CD4-positive, alpha-beta T cell treated with Interleukin-15 for 4 hours (primary cell): ENCODE data around the gene AADACL3.
"Not testable (repeated sequence)": the region's sequence is repeated elsewhere in the genome, so short reads cannot be mapped to it uniquely, and the experiment has no call there.

Experiments used
- DNase-seq: peaks from one replicate; pipeline ENCODE4 v3.0.0-alpha.2; 2020; ENCODE audit warnings: low spot score

AADACL3 gene

GRCh38 chr1:12714710-12715475, 1.0 kb upstream of the AADACL3 start:
- no peak for DNase-seq

GRCh38 chr1:12717301-12717838, 1.5 kb downstream of the AADACL3 start:
- DNase-seq: no peak

DNA sequence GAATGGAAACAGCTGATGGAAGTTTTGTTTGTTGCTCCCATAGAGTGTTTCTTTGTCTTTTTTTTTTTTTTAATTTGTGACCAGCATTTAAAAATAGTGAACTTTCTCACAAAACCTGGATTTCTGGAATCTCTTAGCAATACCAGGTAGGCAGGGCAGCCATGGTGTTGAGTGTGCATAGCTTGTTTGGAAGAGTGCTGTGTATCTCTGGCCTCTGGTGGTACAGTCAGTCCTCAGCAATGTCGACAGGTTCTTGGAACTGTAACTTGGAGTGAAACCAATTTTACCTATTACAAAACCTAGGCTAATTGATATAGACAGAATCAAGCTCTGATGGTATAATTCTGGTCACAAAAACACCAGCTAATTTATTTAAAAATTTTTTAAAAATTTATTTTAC, 6.7 kb downstream of the AADACL3 start:
- DNase-seq: no peak

DNA sequence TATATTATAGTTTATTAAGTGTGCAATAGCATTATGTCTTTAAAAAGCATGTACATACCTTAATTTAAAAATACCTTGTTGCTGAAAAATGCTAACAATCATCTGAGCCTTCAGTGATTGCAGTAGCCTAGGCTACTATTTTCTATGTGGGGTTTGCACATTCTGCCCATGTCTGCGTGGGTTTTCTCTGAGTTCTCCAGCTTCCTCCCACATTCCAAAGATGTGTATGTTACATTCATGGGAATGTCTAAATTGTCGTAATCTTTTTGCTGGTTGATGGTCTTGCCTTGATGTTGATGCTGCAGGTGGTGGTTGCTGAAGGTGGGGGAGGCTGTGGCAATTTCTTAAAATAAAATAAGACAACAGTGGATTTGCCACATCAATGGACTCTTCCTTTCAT, 12.5 kb downstream of the AADACL3 start:
- DNase-seq: no peak

GRCh38 chr1:12730156-12730555, 14.2 kb downstream of the AADACL3 start:
- no peak for DNase-seq

GRCh38 chr1:12731084-12731483, 15.2 kb downstream of the AADACL3 start:
- not testable (repeated sequence) for DNase-seq

- DNase-seq: no peak
These were observed 18.7 kb downstream of the AADACL3 start for GRCh38 chr1:12734651-12735050.

GRCh38 chr1:12738934-12739333, 23.0 kb downstream of the AADACL3 start:
- no peak for DNase-seq

GRCh38 chr1:12739613-12740012, 23.7 kb downstream of the AADACL3 start:
- no peak for DNase-seq

DNA sequence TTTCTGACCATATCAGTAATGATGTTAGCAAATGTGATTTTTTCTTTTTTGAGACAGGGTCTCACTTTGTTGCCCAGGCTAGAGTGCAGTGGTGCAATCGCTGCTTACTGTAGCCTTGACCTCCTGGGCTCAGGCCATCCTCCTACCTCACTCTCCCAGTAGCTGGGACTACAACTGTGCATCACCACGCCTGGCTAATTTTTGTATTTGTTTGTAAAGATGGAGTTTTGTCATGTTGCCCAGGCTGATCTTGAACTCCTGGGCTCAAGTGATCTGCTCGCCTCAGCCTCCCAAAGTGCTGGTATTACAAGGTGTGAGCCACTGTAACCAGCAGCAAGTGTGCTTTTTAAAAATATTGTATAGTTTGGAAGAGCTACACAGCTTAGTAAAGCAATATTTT, 26.0 kb downstream of the AADACL3 start:
- DNase-seq: no peak

GRCh38 chr1:12745126-12745991, 29.4 kb downstream of the AADACL3 start:
- no peak for DNase-seq

DNA sequence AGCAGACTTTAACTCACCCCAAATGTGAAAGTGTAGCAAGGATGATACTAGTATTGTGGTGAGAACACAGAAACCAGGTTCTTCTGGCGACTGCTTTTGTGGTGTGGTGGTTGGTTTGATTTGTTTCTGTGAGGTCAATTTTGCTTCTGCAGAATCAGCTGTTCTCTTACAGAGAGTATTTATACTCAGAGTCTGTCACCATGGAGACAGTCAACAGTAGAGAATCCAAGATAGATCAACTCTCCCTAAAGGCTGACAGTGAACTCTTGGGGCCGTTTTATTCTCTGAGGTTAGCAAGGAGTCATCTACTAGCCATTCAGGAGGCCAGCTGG, 30.0 kb downstream of the AADACL3 start, which contains the start of gene CFAP107:
Gene CFAP107, plus strand, starts transcription at position 209 of the 332 bp plus-strand sequence. CDS start 231 bp downstream, outside the sequence.
- DNase-seq: no peak

DNA sequence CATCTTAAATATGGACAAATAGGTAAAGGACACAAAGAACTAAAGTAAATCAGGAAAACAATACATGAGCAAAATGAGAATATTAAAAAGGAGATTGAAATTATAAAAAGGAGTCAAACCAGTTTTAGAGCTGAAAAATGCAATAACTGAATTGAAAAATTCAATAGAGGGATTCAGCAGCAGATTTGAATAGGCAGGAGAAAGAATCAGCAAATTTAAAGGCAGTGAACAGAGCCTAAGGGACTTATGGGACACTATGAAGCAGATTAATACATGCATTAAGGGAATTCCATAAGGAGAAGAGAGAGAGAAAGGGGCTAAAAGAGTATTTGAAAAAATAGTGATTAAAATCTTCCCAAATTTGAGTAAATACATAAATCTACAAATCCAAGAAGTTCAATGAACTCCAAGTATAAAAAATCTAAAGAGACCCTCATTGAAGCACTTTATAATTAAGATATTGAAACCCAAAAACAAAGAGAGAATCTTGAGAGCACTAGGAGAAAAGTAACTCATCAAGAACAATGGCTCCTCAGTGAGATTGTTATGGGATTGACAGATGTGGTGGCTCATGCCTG, 33.0 kb downstream of the AADACL3 start:
- no peak for DNase-seq

- DNase-seq: no peak
These were observed 38.8 kb downstream of the AADACL3 start for GRCh38 chr1:12754738-12755137.

DNA sequence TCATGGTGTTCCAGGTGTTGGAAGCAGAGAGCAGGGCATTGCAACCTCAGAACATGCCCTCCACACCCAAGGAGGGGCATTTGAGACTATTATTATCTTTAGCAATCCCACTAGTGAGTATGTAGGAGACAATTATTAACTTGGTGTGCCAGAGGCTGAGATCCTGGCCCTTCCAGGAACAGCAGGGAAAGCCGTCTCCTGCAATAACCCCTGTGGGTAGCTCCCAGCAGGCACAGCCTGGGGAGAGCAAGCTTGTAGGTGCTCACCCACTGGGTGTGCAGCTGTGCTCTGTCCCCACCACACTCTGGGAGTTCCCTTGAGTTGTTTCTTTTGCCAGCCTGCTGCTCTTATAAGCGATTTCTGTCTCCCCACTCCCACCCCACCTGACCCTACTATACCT, 40.4 kb downstream of the AADACL3 start:
- DNase-seq: no peak

DNA sequence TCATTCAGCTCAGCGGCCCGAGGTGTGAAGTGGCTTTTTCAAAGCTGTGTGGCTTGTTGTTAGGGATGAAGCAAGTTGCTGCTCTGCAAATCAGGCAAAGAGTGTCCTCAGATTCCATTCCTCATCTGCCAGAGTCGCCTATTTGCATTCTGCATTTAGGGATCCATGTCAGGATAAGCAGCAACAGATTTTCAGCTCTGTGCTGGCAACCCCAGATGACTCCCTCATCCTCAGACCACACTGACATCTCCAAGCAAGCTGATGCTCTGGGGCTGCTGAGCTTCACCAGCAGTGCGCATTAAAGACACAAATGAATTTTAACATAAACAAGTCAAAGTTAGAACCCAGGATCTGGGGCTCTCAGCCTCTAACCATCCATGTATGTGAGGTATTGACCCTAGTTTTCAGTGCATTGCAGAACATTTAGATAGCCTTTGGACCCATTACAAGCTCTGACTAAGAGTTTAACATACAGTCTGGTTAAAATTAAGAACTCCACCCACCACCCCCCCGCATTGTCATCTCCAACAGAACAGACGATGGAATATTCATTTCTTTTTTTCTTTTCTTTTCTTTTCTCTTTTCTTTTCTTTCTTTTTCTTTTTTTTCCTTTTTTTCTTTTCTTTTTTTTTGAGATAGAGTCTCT, 41.0 kb downstream of the AADACL3 start:
- no peak for DNase-seq

DNA sequence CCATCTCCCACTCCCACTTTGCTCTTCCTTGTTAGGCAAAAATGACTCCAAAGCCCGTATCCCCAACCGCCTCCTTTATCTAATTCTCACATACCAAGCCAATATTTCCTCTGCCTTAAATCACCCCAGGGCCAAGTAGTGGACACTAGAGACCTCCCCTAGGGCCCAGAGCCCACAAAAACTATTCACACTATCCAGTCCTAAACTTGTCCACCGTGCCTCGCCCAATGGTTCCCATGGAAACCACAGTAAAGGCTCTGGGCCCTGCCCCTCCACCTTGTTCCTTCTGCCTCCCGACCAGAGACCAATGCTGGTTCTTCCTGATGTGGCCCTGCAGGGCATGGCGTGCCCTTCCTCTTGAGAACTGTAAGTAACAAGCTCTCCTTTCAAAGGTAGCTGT, 41.9 kb downstream of the AADACL3 start:
- DNase-seq: no peak

DNA sequence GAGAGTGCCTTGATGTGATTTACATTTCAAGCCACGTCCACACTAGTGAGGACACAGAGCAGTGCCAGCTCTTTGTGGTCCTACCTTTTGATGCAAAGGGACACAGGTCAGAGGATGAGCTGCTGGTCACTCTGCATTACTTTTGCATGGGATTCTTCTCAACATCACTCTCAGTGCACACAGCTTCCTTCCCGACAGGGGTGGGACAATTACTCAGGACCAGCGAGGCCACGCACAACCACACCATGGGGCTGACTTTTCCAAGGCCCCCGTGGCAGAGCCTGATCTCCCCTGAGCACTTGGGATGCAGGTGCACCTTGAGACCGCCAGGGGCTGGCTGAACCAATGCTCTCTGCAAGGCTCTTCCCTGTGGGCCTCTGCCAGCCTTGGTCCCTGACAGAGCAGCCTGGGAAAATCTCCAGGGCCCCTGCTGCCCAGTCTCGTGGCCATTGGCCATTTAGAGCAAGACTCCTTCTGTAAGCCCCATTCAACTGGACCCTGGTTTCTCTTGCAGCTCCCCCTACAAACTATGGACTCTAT, 44.4 kb downstream of the AADACL3 start:
- no peak for DNase-seq

DNA sequence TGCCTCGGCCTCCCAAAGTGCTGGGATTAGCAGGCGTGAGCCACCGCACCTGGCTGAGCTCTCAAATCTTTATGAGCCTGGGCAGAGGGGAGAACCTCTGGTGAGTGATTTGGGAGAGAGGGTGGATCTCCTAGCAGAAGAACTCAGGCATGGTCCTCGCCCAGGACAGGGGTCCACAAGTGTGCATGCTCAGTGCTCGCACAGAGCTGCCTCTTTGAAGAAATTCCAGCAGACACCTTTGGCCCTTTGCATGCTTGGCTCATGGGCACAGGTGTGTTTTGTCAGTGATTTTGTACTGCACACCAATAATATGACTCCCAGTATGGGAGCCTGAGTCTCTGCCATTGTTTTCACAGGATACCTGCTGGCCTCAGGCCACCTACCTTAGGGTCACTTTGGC, 45.9 kb downstream of the AADACL3 start:
- no peak for DNase-seq

DNA sequence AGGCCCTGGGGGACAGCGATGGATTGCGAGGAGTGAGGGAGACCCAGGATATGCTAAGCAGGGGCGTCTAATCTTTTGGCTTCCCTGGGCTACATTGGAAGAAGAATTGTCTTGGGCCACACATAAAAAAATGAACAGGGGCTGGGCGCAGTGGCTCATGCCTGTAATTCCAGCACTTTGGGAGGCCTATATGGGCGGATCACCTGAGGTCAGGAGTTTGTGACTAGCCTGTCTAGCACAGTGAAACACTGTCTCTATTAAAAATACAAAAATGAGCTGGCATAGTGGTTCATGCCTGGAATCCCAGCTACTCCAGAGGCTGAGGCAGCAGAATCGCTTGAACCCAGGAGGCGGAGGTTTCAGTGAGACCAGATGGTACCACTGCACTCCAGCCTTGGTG, 46.9 kb downstream of the AADACL3 start:
- no peak for DNase-seq

DNA sequence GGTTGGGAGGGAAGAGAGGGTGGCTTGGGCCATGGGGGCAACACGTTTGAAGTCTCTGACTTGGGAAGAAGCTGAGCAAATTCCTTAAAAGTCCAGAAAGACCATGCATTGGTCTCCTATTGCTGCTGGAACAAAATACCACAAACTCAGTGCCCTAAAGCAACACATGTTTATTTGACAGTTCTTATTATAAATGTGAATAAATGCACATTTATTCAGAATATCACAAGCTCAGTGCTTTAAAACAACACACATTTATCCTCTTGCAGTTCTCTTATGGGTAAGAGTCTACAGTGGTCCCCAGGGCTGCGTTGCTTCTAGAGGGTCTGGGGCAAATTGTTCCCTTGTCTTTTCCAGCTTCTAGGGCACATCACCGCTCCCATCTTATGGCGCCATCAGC, 47.6 kb downstream of the AADACL3 start:
- DNase-seq: no peak

- DNase-seq: no peak
These were observed 48.1 kb downstream of the AADACL3 start for GRCh38 chr1:12764016-12764415.
